DND-41 (cell line): ENCODE data around the gene CARD11.

Experiments used
- CTCF ChIP-seq: IDR thresholded peaks from 2 replicates; pipeline ENCODE4 v1.5.1; 2012; ENCODE audit warnings: borderline replicate concordance, low read length, moderate library complexity, mild to moderate bottlenecking; ENCODE audit not compliant: poor library complexity, severe bottlenecking; ENCODE audit errors: extremely low read depth
- EZH2 ChIP-seq: IDR thresholded peaks from 3 replicates; pipeline ENCODE4 v1.6.1; 2012; ENCODE audit warnings: borderline replicate concordance, low read depth, mild to moderate bottlenecking, moderate library complexity, low read length, inconsistent platforms; ENCODE audit not compliant: severe bottlenecking

- TF ChIP-seq CTCF (no peak), EZH2 (no peak)
These were observed 14.9 kb downstream of the CARD11 start for GRCh38 chr7:3028758-3029093.
